Endometrial microvascular endothelial cells (primary cell): Measurements from ENCODE around the gene JADE2. TPM values are rescaled to one million over a fixed set of nuclear protein-coding genes. Genes with fewer than 3 reads are reported as not detected.
"Not testable (repeated sequence)": the region's sequence is repeated elsewhere in the genome, so short reads cannot be mapped to it uniquely, and the experiment has no call there.

Experiments used
- in situ Hi-C: cut with HindIII; loops from 2 replicates; pipeline ENCODE4 v1.10.0; 2017; ENCODE audit warnings: low sequenced_read_pairs, low pct_unique_long_range_greater_than_20kb; ENCODE audit errors: inconsistent ontology term
- total RNA-seq: library from RNA; depleted of rRNA; stranded (reverse); fragments of >200 nt; gene quantifications from one replicate; pipeline ENCODE4 v1.2.3, GENCODE V29; 2015; ENCODE audit errors: inconsistent ontology term

JADE2 gene
- total RNA-seq, 1 donor from 2014 or later, result 24.4 TPM

DNA sequence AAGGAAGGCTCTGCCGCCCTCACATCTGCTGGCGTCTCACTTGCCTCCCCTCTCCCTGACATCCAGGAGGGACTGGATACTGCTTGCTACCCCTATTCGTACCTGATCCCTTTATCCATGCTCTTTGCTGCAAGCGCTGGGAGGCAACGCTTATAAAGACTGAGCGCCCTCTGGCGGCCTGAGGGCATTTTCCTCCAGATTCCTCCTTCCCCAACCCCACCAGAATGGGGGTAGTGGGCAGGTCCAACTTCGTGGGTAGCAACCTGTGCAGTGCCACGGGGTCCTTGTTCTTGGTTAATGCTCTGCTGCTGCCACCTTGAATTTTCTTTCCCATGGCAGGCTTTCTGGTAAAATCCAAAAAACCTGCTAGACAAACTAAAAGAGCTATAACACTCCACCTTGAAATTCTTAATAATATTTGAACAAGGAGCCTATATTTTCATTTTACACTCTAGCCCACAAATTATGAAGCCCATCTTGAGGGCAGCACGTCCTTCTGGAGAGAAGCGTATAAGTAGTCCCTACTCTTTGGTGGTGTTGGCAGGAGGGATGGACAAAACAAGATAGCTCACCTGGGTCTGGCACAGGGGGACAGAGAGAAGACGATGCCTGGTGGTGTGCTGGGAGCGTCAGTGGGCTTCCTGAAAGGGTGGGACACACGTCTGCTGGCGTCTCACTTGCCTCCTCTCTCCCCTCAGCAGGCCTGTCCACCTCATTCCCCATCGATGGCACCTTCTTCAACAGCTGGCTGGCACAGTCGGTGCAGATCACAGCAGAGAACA, 52.5 kb downstream of the JADE2 start:
- in situ Hi-C loops, result no loop called here

DNA sequence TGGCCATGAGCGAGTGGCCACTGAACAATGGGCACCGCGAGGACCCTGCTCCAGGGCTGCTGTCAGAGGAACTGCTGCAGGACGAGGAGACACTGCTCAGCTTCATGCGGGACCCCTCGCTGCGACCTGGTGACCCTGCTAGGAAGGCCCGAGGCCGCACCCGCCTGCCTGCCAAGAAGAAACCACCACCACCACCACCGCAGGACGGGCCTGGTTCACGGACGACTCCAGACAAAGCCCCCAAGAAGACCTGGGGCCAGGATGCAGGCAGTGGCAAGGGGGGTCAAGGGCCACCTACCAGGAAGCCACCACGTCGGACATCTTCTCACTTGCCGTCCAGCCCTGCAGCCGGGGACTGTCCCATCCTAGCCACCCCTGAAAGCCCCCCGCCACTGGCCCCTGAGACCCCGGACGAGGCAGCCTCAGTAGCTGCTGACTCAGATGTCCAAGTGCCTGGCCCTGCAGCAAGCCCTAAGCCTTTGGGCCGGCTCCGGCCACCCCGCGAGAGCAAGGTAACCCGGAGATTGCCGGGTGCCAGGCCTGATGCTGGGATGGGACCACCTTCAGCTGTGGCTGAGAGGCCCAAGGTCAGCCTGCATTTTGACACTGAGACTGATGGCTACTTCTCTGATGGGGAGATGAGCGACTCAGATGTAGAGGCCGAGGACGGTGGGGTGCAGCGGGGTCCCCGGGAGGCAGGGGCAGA, 53.3 kb downstream of the JADE2 start:
- in situ Hi-C loops, result no loop called here

DNA sequence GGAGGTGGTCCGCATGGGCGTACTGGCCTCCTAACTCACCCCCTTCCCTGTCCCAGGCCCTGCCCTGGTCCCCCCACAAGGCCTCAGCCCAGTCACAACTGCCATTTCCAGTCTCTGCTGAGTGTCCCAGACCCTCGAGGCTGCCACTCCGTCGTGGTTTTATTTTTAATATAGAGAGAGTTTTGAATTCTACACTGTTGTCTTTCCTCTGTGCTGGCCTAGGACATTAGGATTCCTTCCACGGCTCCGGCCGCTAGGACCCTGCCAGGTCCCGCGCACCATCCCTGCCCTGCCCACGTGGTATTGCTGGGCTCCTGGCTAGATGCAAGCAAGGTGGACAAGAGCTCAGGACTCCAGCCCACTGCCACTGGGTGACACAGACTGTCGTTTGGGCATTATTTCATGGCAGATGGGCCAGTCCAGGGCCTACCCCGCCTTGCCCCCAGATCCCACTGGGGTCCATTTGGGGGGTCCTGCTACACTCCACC, 53.9 kb downstream of the JADE2 start:
- in situ Hi-C loops, result no loop called here

DNA sequence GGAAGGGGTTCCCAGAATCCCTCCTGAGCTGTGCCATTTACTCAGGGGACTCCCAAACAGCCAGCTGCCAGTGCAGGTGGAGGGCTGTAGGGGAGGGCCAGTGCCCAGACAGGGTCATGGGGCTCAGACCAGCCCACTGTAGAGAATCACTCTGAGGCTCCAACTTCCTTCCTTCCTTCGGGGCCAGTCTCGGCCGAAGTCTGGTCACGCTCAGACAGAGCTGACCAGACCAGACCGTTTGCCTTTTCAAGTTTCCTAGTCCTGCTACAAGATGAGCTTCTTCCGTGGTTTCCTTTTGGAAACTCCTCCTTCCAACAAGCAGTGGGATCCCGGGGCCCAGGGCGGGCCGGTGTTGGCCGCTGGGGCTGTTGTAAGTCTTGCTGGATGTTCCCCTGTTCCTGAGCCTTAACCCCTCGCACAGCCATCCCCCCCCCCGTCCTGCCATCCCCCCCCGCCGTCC, 54.6 kb downstream of the JADE2 start:
- in situ Hi-C loops, result no loop called here

DNA sequence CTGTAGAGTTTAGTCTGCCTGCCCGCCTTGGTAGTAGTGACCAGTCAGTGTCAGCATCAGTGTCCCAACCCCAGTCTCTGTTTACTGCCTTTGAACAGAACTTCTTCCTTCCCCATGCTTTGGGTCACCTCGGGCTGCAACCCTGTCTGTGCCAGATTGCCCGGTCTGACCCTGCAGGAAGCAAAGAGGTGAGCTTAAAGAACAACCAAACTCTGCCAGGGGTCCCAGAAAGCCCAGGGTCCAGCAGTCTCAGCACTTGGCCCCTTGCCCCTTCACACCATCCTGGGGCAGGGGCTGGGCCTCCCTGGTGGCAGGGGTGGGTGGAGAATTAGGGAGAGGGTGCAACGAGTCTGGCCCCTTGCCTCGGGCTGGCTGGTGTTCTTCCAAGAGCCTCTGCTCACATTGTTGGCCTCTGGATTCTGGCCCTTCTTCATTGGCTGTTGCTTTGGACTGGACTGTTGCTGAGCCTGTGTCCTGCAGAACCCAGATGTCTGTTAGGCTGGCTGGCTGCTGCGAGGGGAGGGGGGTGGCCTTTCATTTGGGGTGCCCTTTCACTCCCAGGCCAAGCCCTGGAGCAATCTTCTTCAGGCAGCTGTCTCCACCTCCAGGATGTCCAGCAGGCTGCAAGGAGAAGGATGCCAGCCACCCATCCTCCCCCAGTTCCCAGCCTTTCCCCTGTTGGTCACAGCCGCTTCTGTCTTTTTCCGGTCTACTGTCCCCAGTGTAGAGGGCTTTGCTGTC, 55.9 kb downstream of the JADE2 start:
- in situ Hi-C loops, result no loop called here

DNA sequence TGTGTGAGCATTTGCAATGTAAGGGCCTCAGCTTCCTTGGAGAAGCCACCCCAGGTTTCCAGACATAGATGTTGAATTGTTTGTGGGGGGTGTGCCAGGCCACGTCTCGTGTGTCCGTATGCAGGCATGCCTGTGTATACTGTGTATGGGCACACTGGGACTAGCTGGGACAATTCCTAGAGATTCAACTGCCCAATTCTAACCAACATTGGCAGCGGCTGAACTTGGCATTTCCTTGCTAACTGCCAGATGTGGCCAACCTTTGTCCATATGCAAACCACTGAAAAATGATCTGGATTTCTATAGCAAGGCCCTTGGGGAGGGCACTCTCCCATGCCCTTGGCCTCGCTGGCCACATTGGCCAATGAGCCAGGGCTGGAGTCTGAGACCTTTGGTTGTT, 56.8 kb downstream of the JADE2 start:
- in situ Hi-C loops, result no loop called here

DNA sequence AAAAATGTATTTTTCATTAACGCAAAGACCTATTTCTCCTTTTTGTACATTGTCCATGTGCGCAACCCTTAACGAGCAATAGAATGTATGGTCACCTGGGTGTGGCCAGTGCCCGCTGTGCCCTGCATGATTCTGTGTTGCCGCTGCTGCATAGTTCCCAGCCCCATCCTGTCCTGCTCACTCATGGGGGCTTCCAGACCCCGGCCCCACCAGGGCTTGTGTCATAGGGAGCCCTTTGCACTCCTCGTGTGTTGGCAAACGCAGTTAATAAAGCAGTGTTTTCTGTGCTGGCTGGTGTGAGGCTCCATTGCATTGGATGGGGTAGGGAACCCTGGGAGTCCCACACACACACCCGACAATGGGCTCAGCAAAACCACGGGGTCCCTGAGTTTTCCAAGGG, 57.5 kb downstream of the JADE2 start:
- in situ Hi-C loops, result no loop called here

DNA sequence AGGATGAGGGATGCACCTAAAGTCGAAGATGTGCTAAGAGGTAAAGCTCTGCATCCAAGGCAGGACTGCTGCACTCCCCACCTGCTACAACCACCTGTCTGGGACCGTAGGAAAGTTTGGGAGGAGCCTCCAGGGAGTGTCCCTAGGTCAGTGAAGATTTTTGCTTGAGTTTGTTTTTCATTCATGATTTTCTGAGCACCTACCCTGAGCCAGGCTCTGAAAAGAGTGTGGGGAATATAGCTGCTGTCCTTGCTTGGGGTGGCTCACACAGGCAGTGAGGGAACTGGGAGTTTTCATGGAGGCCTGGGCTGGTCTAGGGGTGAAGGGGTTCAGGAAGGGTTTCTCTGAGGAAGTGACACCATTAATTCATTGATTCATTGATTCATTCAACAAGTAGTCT, 58.3 kb downstream of the JADE2 start:
- in situ Hi-C loops, result no loop called here

DNA sequence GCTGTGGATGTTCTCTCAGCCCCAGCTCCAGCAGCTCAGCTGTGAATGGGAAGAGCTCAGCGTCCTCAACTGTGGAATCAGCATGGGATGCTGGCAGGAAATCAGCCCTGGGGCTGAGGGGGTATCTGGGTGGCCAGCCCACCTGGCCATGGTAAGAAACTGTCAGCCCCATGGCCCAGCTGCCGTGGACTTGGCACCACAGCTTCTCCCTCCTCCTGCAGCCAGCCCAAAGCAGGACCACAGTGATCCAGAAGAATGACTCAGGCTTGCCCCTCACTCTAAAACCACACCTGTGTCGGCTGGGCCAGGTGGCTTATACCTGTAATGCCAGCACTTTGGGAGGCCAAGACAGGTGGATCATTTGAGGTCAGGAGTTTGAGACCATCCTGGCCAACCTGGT, 59.2 kb downstream of the JADE2 start:
- in situ Hi-C loops, result no loop called here

DNA sequence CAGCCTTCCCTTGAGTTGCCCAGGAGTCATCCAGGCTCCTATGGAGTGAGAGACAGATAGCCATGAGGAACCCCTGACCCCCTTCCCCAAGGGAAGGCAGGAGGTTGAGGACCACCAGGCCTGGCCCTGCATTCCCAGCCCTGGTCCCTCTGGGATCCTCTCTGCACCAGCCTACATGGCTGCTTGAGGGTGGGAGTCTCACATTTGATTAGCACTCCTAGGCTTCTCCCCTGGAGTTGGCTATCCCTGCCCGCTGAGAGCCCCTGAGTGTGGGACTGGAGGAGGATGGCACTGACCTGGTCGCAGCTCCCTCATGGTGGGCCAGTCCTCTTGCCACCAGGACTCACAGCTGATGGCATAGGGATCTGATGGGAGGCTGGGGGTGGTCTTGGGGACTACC, 60.5 kb downstream of the JADE2 start:
- in situ Hi-C loops, result no loop called here

DNA sequence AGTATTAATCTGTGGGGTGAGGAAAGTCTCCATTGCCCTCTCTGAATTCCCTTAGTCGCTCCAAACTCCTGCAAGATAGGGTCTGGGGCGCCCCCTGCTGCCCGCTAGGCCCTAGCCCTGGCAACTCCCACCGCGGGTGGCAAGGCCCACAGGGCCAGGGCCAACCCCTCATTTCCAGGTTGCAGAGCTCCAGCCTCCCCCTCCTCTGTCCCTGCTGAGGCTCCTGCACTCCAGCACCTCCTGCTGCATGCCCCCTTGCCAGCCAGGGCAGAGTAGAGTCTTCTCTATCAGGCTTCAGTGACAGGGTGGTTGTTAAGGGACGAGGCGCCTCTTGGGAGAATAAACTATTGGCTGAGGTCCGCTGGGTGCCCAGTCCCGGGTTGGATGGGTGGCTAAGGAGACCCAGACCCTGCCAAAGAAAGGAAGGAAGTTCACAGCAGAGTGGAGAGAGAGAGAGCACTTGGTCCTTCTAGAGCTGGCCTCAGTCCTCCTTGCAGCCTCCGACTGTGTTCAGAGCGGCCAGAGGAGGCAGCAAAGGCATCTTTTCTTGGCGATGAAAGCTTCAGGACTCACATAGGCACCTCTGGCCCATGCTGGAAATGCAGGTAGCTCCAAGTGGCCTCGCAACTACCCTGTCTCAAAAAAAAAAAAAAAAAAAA, 61.5 kb downstream of the JADE2 start:
- in situ Hi-C loops, result no loop called here

DNA sequence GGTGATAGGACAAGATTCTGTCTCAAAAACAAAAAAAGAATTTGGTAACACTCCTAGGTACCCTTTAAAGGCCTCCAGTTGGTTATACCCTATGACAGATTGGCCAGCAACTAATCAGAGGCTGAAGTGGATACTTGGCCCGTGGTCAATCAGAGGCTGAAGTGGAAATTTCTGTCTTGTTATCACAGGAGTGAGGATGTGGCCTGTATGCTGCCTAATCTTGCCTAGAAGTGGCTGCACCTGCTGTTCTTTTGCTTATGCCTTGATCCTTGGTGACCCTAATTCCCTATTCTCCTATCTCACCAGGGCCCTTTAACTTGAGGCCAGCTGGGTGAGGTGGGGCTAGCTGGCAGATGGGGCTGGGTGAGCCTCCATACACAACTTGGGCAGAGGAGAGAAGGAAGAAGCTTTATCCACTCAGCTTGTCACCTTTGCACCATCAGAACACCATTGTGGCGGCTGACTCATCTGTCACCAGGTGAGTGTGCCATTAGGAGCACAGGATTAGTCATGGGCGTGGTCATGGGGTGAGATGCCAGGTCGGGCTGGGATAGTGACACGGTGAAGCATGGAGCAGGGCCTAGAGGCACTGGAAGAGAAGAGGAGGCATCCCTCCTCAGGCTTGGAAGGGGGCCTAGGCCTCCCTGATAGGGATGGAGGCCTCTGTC, 65.7 kb downstream of the JADE2 start:
- in situ Hi-C loops, result no loop called here

DNA sequence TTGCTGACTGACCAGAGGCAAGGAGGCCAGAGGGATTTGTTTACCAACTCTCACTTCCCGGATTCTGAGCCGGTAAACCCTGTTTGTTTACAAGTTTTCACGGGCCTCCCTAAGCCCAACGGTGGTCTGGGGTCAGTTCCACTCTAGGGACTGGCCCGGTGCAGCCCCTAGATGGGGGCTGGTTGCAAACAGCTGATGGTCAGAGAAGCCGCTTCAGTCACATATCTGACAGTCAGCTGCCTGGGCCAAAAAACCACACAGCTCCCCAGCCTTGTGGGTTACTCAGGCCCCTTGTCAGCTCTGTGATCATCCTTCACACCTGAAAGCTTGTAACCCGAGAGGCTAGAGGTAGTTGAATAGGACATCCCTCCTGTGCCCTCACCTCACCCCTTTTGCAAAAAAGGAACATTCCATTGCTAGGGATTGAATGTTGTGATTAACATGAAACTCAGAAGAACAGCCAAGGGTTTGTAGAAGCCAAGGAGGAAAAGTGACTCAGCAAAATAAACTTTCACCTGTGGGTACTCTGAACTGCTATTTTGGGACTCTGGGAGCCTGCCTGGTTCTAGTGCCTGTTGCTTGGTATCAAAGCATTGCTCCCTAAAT, 66.8 kb downstream of the JADE2 start:
- in situ Hi-C loops, result no loop called here

DNA sequence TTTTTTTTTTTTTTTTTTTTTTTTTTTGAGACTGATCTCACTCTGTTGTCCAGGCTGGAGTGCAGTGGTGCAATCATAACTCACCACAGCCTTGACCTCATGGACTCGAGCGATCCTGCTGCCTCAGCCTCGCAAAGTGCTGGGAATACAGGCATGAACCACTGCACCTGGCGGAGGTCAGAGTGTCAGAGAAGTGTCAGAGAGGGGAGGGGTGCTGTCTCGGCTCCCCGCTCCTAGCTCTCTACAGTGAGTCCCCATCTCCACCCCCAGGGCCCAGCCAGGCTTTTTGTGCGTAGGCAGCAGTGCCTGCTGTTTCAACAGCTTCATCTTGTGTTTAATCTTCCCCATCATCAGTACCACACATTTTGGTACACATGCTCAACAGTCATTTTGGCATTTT, 68.9 kb downstream of the JADE2 start:
- in situ Hi-C loops, result no loop called here

DNA sequence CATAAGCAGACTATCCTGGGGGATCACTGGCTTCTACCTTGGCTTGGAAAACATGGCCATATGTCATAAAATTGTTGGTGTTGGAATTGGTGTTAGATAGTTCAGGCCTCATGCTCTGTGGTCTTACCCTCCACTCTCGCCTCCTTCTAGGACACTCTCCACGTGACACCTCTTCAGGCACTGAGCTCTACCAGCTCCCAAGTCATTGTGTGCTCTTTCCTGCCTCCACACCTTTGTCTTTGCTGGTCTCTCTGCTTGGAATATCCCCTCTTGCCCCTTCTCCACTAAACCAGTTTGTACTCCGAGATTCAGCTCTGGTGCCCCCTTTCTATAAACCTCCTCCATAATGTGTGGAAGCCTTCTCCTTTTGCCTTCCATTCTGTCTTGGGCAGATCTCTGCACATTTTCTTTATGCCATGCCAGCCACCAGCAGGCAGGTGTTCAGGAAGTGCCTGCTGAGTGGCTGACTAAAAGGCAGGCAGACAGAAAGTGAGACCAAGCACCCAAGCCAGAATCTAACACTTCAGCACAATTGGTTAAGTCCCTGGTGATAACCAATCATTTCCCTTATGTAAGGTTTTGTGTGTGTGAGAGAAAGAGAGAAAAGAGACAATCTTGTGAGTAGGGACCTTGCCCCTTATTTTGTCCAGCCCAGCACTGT, 69.5 kb downstream of the JADE2 start:
- in situ Hi-C loops, result no loop called here

DNA sequence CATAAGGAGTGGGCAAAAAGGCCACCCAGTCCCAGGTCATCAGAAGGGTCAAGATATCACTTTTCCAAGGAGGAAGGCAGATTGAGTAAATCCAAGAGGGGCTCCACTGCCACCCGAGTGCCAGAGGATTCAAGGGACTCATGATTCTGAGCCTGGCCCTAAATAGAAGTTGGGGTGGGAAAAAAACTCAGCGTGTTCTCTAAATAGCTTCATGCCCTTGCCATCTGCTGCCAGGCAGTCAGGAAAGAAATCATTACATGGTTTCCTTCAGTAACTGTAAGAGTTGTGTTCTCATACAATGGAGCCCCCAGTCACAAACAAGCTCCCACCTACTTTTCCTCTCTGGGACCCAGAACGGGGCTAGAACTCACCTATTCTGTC, 70.0 kb downstream of the JADE2 start:
- in situ Hi-C loops, result no loop called here

DNA sequence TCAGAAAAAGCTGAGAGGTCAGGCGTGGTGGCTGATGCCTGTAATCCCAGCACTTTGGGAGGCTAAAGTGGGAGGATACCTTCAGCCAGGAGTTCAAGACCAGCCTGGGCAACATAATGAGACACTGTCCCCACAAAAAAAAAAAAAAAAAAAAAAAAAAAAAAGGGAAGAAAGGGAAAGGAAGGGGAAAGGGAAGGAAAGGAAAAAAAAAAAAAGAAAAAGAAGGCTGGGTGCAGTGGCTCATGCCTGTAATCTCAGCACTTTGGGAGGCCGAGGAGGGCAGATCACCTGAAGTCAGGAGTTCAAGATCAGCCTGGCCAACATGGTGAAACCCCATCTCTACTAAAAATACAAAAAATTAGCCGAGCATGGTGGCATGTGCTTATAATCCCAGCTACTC, 74.3 kb downstream of the JADE2 start:
- in situ Hi-C loops, result not testable (repeated sequence)

DNA sequence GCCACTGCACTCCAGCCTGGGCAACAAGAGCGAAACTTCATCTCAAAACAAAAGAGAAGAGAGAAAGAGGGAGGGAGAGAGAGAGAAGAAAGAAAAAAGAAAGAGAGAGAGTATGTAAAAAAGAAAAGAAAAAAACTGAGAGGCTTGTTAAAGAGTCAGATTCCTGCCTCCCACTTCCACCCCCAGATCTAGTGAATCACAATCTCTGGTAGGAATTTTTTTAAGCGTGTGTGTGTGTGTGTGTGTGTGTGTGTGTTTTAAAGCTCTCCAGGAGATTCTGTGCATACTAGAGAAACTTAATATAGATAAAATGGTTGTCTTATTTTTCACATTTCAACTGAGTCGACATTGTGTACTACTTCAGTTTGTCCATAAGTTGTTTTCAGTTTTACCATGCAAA, 75.1 kb downstream of the JADE2 start:
- in situ Hi-C loops, result no loop called here
